Activated effector memory CD4-positive, alpha-beta T cell treated with Interleukin-2 at 50 U/mL for 16 hours (primary cell): ENCODE results near the gene ST6GALNAC4.
"Not testable (repeated sequence)": the region's sequence is repeated elsewhere in the genome, so short reads cannot be mapped to it uniquely, and the experiment has no call there.

Experiments
- DNase-seq: peaks from one replicate; pipeline ENCODE4 v3.0.0-alpha.2; 2020

The ST6GALNAC4 gene

DNA sequence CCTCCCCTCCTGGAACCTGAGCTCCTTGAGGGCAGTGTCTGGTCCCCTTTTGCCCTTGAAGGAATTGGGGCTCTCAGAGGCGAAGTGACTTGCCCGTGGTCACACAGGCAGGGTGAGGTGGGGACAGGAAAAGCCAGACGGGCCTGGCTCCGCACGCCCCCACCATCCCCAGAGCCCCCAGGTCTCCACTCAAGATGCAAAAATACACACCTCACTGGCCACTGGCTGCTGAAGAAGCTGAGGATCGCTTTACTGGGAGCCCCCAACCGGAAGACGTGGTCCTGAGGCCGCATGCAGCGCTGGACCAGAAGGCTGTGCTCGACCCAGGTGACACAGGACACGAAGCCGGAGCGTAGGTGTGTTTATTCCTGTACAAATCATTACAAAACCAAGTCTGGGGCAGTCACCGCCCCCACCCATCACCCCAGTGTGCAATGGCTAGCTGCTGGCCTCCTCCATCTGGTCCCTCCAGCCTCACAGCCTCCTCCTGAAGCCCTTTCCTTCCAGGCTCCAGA lies 31.8 kb downstream of the ST6GALNAC4 start:
- no peak for DNase-seq

DNA sequence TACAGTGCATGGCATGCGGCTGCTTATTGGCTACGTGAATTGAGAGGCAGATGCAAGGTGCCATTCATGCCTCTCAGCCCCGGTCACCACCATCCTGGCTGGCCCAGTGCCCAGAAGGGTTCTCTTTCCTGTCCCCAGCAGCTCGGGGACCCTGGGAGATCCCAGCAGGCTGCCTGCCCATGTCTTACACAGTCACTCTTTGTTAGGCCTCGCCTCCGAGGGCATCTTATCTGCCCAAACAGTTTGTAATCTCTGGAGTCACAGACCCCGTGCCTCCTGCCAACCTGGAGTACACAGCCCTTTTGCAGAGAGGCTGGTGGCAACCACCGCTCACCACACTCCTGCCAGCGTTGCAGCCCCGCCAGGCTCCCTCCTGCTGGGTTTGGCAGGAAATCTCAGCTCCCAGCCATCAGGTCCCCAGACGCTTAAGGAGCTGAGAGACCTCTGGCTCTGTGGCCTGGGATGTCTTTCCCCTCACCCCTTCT lies 32.4 kb downstream of the ST6GALNAC4 start:
- no peak for DNase-seq

DNA sequence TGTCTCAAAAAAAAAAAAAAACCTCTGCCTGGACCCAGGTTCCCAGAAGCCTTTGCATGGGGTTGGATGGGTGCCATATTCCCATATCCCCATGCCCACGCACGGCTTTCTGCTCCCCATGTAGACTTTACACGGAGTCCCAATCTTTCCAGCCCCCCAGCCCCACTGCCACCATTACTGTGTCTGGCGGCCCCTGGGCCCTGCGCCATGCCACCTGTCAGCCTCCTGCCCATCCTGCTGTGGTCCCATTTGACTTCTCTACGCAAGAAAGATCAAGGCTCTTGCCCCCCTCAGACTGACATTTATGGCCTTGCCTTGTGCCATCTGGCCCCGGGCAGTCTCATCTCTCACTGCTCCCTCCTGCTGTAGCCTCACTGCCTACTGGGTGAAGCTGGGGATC lies 32.9 kb downstream of the ST6GALNAC4 start:
- DNase-seq, result no peak

DNA sequence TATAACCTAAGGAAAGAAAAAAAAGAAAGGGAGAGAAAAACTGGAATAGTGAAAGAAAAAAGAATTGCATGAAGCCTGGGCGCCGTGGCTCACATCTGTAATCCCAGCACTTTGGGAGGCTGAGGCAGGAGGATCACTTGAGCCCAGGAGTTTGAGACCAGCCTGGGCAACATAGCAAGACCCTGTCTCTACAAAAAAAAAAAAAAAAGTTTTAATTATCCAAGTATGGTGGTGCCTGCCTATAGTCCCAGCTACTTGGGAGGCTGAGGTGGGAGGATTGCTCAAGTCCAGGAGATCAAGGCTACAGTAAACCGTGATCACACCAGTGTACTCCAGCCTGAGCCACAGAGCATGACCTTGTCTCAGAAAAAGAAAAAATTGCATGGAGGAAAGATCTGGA lies 35.1 kb downstream of the ST6GALNAC4 start:
- not testable (repeated sequence) for DNase-seq

DNA sequence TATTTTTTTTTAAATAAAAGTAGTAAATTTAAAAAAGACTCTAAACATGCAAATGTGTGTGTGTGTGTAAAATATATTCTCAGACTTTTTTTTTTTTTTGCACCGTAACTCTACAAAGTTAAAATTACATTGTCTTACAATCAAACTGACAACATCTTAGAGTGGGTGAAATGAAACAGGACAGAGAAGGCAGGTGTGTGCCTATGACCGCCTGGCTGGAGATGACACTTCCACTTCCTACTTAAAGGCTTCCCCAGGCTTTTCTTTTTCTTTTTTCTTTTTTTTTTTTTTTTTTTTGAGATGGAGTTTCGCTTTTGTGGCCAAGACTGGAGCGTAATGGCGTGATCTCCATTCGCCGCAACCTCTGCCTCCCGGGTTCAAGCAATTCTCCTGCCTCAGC lies 36.7 kb downstream of the ST6GALNAC4 start:
- DNase-seq, result no peak

DNA sequence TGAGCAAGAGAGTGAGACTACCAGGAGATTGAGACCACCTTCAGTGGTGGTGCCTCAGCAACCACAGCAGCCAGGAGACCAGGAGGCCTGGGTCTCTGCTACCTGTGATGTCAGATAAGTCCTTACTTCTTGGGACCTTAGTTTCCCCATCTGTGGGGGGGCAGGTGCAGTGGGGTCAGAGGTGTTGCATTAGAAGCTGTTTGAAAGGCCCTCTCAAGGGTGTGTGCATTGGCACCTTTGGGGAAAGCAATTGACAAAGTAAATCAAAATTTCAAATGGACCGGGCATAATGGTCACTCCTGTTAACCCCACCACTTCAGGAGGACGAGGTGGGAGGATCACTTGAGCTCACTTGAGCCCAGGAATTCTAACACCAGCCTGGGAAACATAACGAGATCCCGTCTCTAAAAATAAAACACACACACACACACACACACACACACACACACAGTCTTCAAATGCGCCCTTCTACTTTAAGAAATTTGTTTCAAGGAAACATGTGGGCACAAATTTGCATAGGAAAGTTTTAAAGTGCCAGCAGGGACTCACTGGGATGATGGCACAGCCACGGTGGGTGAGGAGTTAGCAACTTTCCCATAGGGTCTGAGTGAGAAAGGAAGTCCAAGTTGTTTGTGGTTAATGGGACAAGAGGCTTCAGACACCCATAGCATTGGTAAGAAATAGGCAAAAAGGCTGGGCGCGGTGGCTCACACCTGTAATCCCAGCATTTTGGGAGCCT lies 38.0 kb downstream of the ST6GALNAC4 start:
- DNase-seq, result no peak

DNA sequence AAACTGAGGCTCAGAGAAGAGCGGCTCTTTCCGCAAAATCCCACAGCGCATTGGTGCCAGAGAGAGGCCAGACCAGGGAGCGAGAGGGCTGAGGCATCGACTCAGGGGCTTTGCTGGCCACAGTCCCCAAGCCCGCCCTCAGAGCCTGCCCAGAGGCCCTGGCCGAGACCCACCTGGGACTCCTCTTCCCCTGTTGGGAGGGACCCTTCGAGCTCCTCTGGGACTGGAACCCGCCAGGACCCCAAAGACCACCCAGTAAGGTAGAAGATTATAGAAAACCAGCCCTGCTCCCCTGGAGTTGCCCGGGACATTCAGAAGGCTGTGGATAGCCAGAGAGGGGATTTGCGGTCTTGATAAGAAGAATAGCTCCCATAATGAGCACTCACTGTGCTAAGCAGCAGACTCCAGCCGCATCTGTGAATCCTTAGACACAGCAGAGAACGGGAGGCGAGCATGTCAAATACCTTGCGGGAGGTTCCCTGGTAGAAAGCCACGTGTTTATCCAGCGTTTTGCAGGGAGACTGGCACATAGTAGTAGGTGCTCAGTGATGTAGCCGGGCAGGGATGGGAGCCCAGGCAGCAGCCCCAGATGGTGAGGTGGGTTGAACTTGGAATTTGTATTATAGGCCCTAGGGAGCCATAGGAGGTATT lies 38.7 kb downstream of the ST6GALNAC4 start:
- DNase-seq, result no peak

DNA sequence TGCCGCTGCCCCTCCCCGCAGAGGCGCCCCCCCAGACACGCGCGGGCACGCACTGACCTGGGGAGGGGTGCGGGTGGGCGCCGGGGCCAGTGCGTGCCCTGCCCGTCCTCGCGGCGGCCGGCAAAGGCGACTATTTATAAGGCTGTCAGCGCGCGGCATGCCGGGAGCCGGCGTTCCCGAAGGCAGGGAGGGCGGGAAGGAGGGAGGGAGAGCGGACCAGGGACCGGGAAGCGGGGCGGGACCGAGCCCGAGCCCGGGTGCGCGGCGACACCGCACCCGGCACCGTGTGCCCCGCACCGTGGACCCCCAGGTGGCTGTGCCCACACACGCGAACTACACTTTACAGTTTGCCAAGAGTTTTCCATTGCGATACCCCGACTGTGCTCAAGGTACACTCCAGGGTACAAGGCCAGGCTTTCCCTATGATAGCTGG lies 39.3 kb downstream of the ST6GALNAC4 start, which contains the start of gene AK1:
TSS of gene AK1 (minus strand) at position 110 of the 433 bp plus-strand sequence. CDS start 3,058 bp downstream, outside the sequence.
- DNase-seq, result no peak

DNA sequence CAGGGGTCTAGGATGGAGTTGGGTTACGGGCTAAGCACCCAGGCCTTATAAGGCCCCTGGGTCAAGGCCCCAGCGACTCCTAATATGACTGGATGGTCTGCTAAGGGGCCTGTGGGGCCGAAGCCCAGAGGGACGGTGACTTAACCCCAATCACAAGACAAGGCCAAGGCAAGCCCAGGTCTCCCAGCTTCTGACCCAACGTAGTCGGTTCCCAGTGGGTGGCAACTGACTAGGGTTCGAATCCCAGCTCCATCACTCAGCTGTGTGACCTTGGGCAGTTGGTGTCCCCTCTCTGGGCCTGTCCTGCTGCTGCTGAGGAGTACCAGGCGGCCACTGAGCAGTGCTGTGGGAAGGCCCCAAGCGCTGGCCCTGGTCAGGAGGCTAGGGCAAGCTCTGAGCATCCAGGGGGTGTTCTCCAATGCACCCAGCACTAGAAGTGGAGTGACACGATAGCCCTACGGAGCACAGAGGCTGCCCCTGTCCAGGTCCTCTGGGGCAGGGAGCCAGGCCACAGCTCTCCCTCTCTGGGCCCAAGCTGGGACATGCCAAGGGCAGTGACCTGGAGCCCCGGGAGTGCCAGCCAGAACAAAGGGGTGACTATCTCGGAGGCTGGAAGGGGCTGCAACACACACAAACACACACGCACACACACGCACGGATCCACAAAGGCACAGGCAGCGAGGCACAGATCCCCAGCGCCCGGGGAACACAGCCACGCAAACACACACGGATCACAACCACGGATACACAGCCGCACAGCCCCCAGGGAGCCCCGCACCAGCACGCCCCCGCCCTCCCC lies 39.9 kb downstream of the ST6GALNAC4 start:
- DNase-seq, result no peak

DNA sequence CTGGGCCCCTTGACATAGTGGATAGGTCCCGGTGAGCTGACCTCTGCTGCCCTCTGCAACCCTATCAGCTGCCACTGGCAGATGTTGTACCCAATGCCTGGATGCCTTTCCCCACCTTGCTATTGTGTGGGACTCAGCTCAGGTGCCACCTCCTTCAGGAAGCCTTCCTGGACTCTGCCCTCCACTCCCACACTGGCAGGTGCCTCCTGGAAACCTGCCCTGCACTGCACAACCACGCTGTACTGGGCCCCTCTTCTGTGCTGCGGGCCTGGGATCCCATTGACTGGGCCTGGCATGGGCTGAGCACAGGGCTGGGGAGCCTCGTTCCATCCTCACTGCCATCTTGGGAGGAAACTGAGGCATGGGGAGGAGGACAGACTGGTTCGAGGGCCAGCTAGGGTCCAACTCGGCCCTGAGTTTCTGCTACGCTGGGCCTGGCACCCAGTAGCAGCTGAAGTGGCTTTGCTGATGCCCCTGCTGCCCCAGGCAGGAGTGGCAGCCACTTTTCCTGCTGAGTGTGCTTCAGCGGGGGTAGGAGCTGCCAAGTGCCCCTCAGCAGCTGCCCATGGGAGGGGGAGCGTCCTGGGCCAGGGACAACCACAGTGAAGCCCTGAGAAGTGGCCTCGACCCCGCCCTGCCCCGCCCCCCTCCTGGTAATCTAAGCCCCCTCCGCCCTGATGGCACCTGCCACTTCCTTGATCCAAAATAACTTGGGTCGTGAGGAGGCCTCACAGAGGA lies 40.6 kb downstream of the ST6GALNAC4 start:
- no peak for DNase-seq

DNA sequence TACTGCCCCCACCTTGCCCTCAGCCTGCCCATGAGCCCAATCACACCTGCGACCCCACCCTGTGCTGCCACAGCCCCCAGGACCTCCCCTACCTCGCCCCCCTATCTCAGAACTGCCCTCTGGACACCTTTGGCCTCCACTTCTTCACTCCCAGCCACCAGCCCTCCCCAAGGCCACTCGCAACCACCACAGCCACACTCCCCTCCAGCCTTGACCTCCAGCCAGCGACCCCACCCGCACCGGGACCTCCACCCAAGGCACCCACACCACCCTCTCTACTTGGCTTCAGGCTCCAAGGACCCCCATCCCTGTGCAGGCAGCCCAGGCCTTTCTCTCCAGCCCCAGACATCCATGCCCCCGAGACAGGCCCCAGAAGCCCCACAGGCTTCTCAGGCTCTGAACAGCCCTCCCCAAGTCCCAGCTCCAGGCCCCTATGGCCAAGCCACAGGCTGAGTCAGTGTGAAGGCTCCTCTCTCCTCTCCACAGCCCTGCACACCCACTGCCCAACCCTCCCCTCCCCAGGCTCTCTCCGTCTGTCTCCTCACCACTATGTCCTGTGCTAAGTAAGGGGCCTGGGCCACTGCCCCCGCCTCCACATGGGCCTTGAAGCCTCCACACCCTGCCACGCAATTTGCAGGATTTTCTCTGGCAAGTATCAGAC lies 41.4 kb downstream of the ST6GALNAC4 start:
- no peak for DNase-seq

DNA sequence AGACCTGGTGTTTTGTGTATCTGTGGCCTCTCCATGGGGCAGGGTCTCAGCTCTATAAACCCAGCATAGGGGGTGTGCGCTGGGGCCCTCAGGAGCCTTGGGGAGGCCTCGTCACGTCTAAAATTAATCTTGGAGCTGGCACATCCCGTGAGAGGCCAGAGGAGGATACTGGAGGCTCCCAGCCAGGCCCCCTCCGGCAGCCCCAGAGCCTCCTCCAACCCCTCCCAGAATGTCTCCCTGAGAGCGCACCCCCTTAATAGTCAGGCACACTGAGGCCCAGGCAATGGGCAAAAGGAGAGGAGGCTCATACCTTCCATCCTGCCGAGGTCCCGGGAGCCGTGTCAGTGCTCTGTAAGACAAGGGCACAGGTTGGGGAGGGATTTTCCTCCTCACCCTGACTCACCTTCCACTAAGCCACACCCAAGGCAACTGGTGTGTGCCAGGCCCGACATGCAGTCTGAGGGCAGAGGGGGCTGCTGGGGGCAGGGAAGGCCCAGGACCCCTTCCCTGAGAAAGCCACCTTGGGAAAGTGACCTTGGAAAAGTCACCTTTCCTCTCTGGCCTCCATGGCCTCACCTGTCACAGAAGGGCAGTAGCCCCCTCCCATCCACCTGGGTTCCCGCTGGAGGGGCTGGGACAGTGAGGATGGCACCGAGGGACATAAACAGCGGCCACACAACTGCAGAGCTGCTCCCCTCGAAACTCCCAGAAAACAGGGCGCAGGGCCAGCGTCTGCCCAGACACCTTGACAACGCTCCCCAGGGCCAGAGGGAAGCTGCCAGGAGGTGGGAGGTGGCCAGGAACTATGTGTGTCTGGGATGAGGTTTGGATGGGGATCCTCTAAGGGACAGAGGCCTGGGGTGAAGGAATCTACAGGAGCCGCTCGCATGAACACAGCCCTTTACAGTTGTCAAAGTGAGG lies 42.3 kb downstream of the ST6GALNAC4 start:
- no peak for DNase-seq

DNA sequence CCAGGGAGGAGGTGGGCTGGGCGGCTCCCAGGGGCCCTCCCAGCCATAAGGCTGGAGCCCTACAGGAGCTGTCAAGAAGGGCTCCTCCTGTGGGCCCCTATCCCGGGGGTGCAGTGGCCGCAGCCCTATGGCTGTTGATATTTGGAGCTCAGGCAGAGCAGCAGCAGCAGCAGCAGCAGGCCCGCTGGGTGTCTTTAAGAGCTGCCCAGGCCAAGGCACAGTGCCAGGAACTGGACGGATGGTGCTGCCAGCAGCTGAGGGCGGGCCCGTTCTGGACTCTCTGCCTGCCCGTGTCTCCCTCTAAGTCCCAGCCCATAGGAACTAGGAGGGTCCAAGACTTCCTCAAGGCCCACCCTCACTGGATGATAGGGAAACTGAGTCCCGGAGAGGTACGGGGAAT lies 43.0 kb downstream of the ST6GALNAC4 start:
- DNase-seq, result no peak

DNA sequence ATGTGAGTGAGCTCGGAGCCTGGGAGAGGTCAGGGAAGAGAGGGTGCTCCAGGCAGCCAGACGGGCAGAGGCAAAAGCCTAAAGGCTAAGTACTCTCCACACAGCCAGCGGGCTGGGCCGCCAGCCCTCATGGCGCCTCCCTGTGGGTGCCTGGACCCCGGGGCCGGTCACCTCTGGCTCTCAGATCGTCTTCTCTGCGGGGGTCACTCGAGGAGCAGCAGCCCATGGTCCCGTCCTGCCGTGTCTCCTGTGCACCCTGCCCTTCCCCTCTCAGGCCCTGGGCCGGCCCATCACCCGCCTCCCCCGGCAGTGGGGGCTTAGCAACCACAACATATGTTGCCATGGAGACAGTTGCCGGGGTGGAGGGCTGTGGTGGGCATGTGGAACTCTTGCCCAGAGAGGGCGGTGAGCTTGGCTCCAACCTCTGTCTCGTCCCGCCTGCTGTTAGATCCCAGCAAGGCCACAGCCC lies 43.6 kb downstream of the ST6GALNAC4 start:
- no peak for DNase-seq

DNA sequence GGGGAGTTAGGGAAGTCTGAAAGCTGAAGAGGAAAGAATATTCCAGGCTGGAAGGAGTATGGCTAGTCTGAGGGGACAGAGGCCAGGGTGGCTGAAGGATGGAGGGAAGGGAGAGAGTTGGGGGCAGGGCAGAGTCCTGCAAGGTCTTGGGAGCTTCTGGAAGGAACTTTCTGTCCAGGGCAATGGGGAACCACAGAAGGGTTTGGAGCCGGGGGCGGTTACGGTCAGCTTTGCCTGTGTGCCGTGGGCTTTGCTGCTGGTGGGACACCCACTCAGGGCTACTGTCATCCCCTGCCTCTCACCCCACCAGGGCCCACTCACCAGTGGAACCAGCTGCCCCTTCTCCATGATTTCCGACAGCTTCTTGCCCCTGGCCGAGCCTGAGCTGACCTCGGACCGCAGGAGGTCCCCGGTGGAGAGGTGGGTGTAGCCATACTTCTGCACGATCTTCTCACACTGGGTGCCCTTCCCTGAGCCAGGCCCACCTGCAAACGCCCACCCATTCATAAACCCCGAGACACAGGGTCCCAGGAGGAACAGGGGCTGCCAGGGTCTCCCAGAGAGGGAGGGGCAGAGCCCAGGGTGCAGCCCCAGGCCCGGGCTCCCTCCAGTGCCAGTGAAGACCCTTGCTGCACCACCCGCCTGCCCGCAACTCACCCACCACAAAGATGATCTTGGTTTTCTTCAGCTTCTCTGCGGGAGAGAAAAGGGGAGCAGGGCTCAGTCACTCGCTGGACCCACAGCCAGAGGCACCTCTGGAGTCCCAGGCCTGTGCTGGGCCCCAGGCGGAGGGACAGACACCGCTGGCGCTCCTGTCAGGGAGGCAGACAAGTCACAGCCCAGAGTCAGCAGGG lies 44.2 kb downstream of the ST6GALNAC4 start:
- no peak for DNase-seq

DNA sequence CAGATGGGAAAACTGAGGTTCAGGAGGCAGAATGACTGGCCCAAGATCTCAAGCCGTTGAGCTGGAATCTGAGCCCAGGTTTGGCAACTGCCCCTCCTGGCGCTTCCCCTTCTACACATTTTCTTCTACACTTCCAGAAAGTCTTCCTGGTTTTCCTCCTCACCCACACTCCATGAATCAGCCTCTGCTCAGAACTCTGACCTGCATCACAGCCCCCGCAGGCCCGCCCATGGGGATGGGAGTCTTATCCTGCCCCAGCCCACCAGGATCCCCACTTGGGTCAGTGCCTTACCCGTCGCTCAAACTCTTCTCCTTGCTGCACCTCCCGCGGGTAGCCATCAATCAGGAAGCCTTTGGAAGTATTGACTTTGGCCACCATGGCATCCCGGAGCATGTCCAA lies 45.3 kb downstream of the ST6GALNAC4 start:
- DNase-seq, result no peak

DNA sequence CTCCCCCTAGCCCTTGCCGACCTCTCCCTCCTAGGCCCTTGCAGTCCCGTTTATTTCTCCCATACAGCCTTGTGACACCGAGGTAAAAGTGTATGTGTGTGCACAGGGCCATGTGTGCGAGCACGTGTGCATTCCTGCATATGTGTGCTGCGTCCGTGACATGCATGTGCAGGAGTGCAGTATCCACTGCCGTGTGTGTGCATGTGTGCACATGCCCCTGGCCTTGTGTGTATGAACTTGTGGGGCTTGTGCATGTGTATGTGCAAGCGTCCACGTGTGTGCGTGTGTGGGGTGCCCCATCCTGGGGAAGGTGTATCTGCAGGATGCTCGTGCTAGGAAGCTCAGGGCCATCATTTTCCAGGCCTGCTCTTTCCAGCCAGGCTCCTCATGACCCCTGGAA lies 46.0 kb downstream of the ST6GALNAC4 start:
- DNase-seq, result no peak

DNA sequence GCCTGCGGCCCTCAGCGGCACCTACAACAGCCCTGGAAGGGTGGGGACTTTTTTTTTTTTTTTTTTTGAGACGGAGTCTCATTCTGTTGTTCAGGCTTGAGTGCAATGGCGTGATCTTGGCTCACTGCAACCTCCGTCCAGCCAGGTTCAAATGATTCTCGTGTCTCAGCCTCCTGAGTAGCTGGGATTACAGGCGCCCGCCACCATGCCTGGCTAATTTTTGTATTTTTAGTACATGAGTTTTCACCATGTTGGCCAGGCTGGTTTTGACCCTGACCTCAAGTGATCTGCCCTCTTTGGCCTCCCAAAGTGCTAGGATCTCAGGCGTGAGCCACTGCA lies 46.7 kb downstream of the ST6GALNAC4 start:
- not testable (repeated sequence) for DNase-seq

DNA sequence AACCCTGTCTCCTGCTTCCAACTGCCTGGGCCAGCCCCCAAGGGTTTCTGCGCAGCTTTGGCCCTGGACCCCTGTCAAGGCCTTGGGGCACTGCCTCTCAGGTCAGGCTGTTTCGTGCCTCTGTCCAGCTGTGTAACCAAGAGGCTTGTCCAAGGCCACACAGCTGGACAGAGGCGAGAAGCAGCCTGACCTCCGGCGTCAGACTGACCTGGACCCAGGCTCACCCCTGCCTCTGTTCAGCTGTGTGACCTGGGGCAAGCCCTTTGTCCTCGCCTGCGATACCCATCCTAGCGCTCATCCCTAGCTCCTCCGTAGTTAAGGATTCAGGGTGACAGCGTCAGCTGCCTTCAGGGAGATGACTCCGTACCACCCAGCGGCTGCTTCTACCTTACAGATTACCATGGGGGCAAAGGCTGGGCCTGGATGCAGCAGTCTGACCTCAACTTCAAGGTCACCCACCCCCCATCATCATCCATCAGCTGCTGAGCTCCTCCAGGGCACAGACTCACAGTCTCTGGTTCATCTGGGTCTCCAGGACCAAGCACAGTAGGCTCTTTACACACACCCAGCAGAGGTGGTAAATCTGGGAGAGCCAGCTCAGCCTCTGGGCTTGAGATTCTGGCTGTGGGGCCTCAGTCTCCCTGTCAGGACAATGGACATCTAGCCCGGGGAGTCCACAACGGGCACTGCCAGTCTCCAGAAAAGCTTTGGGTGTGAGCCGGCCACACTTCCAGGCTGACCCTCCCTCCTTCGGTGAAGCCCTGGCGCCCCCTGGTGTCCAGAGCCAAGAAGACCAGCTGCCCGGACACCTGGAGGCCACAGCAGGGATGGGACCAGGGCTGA lies 47.3 kb downstream of the ST6GALNAC4 start:
- peak; percentile 56 for DNase-seq
